ENCODE data around the gene GPR12. TPM values are rescaled to one million over a fixed set of nuclear protein-coding genes. Genes with fewer than 3 reads are reported as not detected.
A peak's percentile ranks its signal among the peaks of the same experiment; 100 is the strongest.

GPR12 gene
- total and polyA plus RNA-seq, 8 donors: 0.05 to 0.31 (median 0.18) TPM; not detected in 5

DNA sequence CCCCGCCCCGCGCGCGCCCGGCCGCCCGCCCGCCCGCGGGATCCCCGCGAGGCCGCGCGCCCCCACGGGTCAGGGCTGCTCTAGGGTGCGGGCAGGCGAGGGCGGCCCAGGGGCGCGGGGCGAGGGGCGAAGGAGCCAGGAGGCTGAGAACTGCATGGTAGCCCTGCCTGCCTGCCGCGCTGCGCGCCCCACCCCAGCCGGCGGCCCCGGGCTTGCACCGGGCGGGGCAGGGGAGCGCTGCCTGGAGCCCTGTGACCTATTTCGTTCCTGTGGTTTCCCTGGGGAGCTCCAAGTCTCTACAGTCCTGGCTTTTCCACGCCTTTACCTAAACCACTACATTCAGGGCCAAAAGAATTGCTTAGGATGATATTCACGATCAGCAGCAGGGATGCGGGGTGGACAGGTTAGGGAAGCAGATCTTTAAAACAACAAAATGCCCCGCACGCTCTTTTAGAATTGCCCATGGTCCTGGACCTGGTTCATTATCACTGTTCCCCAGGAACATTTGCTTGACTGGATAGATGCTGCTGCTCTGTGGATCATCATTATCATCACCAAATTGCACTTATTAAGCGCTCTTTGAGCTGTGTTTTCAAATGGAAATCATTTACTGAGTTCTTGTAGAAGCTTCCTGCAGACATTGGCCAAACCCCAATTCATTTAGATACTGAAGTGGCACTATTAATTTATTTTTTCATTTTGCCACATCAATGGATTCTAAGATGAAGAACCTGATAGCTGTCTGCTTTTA lies 421 bp upstream of the GPR12 start:
- TF ChIP-seq, protein P1, sequence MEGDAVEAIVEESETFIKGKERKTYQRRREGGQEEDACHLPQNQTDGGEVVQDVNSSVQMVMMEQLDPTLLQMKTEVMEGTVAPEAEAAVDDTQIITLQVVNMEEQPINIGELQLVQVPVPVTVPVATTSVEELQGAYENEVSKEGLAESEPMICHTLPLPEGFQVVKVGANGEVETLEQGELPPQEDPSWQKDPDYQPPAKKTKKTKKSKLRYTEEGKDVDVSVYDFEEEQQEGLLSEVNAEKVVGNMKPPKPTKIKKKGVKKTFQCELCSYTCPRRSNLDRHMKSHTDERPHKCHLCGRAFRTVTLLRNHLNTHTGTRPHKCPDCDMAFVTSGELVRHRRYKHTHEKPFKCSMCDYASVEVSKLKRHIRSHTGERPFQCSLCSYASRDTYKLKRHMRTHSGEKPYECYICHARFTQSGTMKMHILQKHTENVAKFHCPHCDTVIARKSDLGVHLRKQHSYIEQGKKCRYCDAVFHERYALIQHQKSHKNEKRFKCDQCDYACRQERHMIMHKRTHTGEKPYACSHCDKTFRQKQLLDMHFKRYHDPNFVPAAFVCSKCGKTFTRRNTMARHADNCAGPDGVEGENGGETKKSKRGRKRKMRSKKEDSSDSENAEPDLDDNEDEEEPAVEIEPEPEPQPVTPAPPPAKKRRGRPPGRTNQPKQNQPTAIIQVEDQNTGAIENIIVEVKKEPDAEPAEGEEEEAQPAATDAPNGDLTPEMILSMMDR (IDR thresholded peaks at IDR 0.05): no peak
- TF ChIP-seq POLR2A (IDR thresholded peaks at IDR 0.05) (no peak), EP300 (IDR thresholded peaks at IDR 0.05) (no peak), POLR2AphosphoS5 (IDR thresholded peaks at IDR 0.05) (no peak)
- Histone ChIP-seq H3K9me3 (no peaks in the 10 kb centered on the region), H3K4me3 (peak overlapping the region in 3 of 4 donors; percentile 28 to 48 (median 37)), H3K36me3 (no peaks in the 10 kb centered on the region), H3K27ac (no peak overlapping the region), H3K4me1 (peaks cover 10 to 19% (median 13%) of the 10 kb centered on the region in 4 donors), H3K27me3 (peaks cover 6 to 88% (median 32%) of the 10 kb centered on the region in 3 donors)
- peak in 1 of 2 donors; percentile 14 for DNase-seq
- intact Hi-C loops (cut with DNase I; ENCODE audit: low total_unique reads): no loop called here
- 6 to 32% (median 14%) methylated on average over 8 to 41 of the region's 41 CpGs for WGBS, 5 donors

DNA sequence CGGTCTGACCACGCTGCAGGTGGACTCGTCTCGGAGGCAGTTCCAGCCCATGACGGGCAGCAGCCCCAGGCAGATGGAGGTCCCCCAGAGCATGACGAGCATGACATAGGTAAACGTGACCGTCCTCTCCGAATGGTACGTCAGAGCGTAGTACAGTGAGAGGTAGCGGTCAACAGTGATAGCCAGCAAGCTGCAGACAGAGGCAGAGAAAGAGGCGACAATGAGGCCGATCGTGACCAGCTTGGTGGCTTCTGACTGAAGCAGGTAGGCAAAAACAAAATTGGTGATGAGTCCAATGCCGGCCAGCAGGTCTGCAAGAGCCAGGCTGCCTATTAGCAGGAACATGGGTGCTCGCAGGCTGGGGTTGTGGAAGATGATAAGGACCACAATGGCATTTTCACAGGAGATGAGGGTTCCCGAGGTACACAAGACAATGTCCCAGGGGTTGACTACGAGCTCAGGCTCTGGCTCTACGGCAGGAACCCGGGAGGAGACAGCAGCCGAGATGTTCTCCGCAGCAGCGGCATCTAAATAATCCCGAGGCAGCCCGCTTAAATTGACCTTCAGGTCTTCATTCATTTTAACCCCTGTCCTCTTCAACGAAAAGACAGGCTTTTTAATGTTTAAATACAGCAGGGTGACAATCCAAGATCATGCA lies 1.2 kb downstream of the GPR12 start:
- DNase-seq: no peak
- peak overlapping the region; percentile 37 to 48 (median 42) for H3K4me3 ChIP-seq
- H3K9me3 ChIP-seq: no peaks in the 10 kb centered on the region
- TF ChIP-seq POLR2A (IDR thresholded peaks at IDR 0.05): no peak
- TF ChIP-seq, protein P1 (IDR thresholded peaks at IDR 0.05): no peak
- TF ChIP-seq POLR2AphosphoS5 (IDR thresholded peaks at IDR 0.05): no peak
- TF ChIP-seq EP300 (IDR thresholded peaks at IDR 0.05): no peak
- H3K4me1 ChIP-seq: peaks cover 10 to 19% (median 13%) of the 10 kb centered on the region in 4 donors
- intact Hi-C loops (cut with DNase I; ENCODE audit: low total_unique reads): no loop called here
- H3K27ac ChIP-seq: no peak overlapping the region
- H3K36me3 ChIP-seq: no peaks in the 10 kb centered on the region
- peaks cover 6 to 77% (median 32%) of the 10 kb centered on the region in 3 donors for H3K27me3 ChIP-seq
- 51 to 63% (median 55%) methylated on average over 27 of the region's 27 CpGs for WGBS, 5 donors

- H3K27me3 ChIP-seq: peaks cover 6 to 72% (median 32%) of the 10 kb centered on the region in 3 donors
- no peaks in the 10 kb centered on the region for H3K9me3 ChIP-seq
- intact Hi-C loops (cut with DNase I; ENCODE audit: low total_unique reads): no loop called here
- H3K27ac ChIP-seq: no peak overlapping the region
- H3K4me1 ChIP-seq: peaks cover 10 to 19% (median 13%) of the 10 kb centered on the region in 4 donors
- H3K36me3 ChIP-seq: no peaks in the 10 kb centered on the region
- H3K4me3 ChIP-seq: no peak overlapping the region
- 76 to 80% (median 79%) methylated on average over 18 of the region's 18 CpGs for WGBS, 5 donors
- no peak for DNase-seq
- TF ChIP-seq EP300 (IDR thresholded peaks at IDR 0.05) (no peak), POLR2AphosphoS5 (IDR thresholded peaks at IDR 0.05) (no peak), POLR2A (IDR thresholded peaks at IDR 0.05) (no peak)
- TF ChIP-seq, protein P1 (IDR thresholded peaks at IDR 0.05): no peak
Measured at GRCh38 chr13:26758496-26759157, 2.0 kb downstream of the GPR12 start.

GRCh38 chr13:26756961-26757360 lies 3.6 kb downstream of the GPR12 start:
- Histone ChIP-seq H3K27me3 (peaks cover 6 to 57% (median 26%) of the 10 kb centered on the region in 3 donors), H3K27ac (no peak overlapping the region), H3K36me3 (no peaks in the 10 kb centered on the region), H3K4me1 (peaks cover 10 to 19% (median 13%) of the 10 kb centered on the region in 4 donors), H3K4me3 (no peak overlapping the region), H3K9me3 (no peaks in the 10 kb centered on the region)
- 40 to 52% (median 46%) methylated on average over 3 of the region's 3 CpGs for WGBS, 5 donors
- TF ChIP-seq, protein P1 (IDR thresholded peaks at IDR 0.05): no peak
- TF ChIP-seq POLR2AphosphoS5 (IDR thresholded peaks at IDR 0.05) (no peak), EP300 (IDR thresholded peaks at IDR 0.05) (no peak), POLR2A (IDR thresholded peaks at IDR 0.05) (no peak)
- intact Hi-C loops (cut with DNase I; ENCODE audit: low total_unique reads): no loop called here
- DNase-seq: no peak
